GM11168 (cell line): Measurements from ENCODE around the gene MMS22L.
"Not testable (repeated sequence)": the region's sequence is repeated elsewhere in the genome, so short reads cannot be mapped to it uniquely, and the experiment has no call there.

Source experiments
- in situ Hi-C: fragments of 300-500 bp; cut with MboI; formaldehyde crosslinking; loops from one replicate; pipeline ENCODE4 v1.12.0; 2022; ENCODE audit warnings: low sequenced_read_pairs; ENCODE audit not compliant: unreplicated experiment

MMS22L gene

GRCh38 chr6:97262676-97263075, 20.3 kb downstream of the MMS22L start:
- in situ Hi-C loops, result no loop called here

DNA sequence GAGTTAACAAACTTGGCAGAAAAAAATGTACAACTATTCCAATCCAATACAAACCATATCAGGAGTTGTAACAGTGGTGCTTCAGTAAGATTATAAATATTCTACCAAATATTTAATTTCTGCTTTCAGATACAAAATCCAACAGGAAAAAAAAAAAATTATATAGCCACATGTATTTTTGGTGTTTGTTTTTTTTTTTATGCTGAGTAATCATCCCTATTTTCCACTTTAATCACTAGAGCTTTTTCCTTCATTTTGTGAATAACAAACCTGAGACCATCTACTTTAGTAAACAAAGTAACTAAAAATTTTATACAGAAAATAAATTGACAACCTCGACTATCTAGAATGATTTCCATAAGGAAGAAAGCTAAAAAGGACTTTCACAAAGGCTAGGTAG, 36.2 kb downstream of the MMS22L start:
- in situ Hi-C loops, result no loop called here

GRCh38 chr6:97240222-97240621, 42.8 kb downstream of the MMS22L start:
- in situ Hi-C loops, result no loop called here

DNA sequence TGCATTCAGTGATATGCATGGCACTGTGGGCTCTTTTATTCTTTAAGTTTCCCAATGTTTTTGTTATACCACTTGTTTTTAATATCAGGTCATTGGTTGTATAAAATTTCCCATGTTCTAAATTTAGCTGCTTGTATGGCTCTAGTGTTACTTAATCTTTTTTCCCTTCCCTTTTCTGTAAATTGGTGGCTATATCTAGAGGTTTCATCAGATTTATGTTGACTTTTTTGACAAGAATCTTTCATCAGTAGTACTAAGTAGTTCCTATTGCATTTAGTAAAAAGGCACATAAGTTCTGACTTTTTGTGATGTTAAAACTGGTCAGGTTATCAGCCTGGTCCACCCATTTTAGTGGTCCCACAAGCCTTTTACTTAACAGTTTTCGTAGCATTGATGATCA, 51.1 kb downstream of the MMS22L start:
- in situ Hi-C loops, result no loop called here

DNA sequence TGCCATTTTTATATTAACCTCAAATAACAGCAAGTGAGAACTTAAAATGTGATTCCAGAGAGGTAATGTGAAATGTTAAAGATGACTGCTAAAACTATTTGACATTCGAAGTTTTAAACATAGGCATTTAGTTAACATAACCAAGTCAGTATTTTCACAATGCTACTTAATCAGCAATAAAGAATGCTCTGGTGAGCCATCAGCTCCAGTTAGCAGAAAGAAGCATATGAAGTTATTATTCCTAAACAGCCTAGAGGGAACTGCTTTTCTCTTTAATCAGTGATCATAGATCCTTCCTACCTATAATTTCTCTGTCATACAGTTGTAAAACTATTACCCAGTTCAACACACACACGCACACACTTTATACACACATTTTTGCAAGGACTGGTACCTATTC, 60.1 kb downstream of the MMS22L start:
- in situ Hi-C loops, result no loop called here

DNA sequence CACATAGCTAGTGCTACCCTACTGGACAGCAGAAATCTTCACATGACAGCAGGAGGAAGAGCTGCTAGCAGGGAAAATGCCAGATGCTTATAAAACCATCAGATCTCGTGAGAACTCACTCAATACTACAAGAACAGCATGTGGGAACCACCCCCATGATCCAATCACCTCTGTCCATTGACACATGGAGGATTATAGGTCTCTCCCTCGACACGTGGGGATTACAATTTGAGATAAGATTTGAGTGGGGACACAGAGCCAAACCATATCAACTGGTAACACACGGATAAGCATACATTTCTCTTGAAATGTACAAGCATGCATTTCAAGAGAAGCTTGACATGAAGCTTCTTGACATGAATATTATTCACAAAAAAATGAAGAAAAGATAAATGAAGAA, 64.1 kb downstream of the MMS22L start:
- in situ Hi-C loops, result no loop called here

GRCh38 chr6:97215157-97215769, 67.8 kb downstream of the MMS22L start:
- in situ Hi-C loops, result no loop called here

DNA sequence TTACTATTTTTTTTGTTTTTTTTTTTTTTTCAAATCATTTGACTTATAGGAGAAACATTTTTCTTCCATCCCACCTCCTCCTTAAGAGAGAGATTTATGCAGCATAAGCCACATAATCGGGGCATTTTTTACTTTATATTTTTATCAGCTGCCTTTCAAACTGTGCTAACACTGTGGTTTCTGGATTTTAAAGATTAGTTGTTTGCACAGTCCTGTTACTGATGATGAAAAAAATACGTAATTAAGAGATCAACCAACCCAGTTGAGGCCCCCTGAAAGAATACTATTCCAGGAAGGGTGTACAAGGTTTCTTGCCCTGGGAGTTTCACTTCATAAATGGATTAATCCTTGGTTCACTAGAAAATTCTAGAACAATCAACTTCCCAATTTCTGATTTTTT, 68.3 kb downstream of the MMS22L start:
- in situ Hi-C loops, result no loop called here

DNA sequence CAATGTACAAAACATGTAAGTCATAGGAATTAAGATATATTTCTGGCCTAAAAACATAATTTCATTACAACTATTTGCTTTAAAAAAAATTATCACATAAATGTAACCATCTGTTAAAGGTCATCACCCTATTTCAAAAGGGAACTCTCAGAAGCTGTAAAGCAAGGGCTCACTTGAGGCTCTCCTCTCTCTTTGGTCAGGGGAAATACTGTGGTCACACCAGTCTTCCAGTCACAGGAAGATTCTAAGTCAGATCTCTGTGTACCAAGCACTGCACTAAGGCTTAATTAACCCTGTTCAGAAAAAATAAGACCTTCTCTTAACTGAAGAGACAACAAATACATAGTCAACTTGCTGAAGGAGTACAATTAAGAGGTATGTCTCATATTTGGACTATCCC, 75.6 kb downstream of the MMS22L start:
- in situ Hi-C loops, result no loop called here

- in situ Hi-C loops, result no loop called here
Measured at GRCh38 chr6:97205966-97206365, 77.0 kb downstream of the MMS22L start.

GRCh38 chr6:97203343-97203742, 79.7 kb downstream of the MMS22L start:
- in situ Hi-C loops, result no loop called here

GRCh38 chr6:97198046-97198565, 84.9 kb downstream of the MMS22L start:
- in situ Hi-C loops, result loop anchor here (10.0 kb wide), 1 partner anchor 197 kb away; no protein-coding TSS in a partner anchor

- in situ Hi-C loops, result loop anchor here (10.0 kb wide), 1 partner anchor 200 kb away; no protein-coding TSS in a partner anchor
Measured at GRCh38 chr6:97195117-97195516, 87.9 kb downstream of the MMS22L start.

GRCh38 chr6:97189767-97190166, 93.2 kb downstream of the MMS22L start:
- in situ Hi-C loops, result loop anchor here (10.0 kb wide), 1 partner anchor 205 kb away; no protein-coding TSS in a partner anchor

- in situ Hi-C loops, result no loop called here
Measured at GRCh38 chr6:97187951-97188350, 95.1 kb downstream of the MMS22L start.

DNA sequence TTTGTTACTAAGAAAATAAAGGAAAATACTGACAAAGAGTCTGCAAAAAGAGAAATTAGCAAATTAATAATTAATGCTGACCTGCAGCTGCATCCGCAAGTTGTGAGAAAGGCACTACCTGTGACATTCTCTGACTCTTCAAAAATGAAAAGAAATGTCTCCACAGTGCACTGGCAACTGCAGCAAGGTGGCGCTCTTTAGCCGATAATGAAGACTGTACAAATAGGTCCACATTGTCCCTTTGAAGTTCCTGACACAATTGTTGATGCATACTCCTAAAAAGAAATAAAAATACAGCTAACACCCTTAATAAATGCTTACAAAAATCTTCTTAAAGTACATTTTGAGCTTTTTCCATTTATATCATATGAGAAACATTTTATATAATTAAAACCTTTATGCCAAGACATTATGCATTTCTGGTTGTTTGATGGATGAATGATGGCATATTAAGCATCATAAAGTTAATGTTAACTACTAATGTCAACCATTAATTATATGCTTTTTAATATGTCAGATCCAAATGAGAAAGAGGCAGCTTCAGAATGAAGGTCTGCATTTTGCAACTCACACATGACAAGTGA, 96.5 kb downstream of the MMS22L start:
- in situ Hi-C loops, result no loop called here

GRCh38 chr6:97177905-97178304, 105.1 kb downstream of the MMS22L start:
- in situ Hi-C loops, result no loop called here

GRCh38 chr6:97176468-97176867, 106.5 kb downstream of the MMS22L start:
- in situ Hi-C loops, result no loop called here

DNA sequence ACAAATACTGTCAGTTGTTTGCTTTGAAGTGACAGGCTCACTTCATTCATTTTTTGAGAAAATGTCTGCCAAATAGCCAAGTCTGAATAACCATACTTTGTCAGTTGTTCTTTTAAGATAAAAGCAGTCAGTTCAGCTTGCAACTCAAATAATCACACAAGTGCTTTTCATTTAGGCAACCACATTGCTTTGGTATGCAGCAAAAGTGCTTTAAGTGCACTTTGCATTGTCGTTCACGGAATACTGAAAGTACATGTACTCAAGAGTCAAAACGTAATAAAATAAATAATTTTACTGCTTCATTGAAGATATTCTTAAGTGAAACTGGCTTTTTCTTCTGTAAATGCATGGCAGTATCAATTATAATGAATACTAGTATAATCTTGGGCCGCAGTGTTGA, 107.2 kb downstream of the MMS22L start:
- in situ Hi-C loops, result no loop called here

GRCh38 chr6:97174471-97174870, 108.5 kb downstream of the MMS22L start:
- in situ Hi-C loops, result no loop called here

DNA sequence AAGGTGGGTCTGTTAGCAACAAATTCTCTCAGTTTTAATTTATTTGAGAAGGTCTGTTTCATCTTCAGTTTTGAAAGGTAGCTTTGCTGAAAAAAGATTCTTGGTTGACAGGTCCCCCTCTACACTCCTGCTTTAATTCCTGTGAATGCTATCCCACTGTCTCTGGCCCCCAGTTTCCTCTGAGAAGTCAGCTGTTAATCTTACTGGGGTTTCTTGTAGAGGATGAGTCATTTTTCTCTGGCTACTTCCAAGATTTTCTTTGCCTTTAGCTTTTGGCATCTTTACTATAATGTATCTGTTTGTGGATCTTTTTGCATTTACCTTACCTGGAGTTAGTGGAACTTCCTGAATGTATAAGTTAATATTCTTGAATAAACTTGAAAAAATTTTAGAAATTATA, 122.7 kb downstream of the MMS22L start:
- in situ Hi-C loops, result no loop called here

DNA sequence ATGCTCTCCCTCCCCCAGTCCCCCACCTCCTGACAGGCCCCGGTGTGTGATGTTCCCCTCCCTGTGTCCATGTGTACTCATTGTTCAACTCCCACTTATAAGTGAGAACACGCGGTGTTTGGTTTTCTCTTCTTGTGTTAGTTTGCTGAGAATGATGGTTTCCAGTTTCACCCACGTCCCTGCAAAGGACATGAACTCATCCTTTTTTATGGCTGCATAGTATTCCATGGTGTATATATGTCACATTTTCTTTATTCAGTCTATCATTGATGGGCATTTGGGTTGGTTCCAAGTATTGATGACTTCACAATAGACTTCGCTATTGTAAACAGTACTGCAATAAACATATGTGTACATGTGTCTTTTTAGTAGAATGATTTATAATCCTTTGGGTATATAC, 127.6 kb downstream of the MMS22L start:
- in situ Hi-C loops, result not testable (repeated sequence)
